GM19395 (cell line): Measurements from ENCODE around the gene MBTPS1.

Source experiments
- ATAC-seq: cut with Tn5 transposase; IDR thresholded peaks from one replicate; pipeline ENCODE4 v1.9.1; 2021; ENCODE audit warnings: mild to moderate bottlenecking, moderate library complexity; ENCODE audit not compliant: unreplicated experiment

MBTPS1 gene

GRCh38 chr16:84014570-84015327, 102.0 kb downstream of the MBTPS1 start:
- no peak for ATAC-seq

GRCh38 chr16:84013787-84014569, 102.8 kb downstream of the MBTPS1 start:
- peak; percentile 74 for ATAC-seq

GRCh38 chr16:84009282-84009681, 107.5 kb downstream of the MBTPS1 start:
- ATAC-seq, result no peak

GRCh38 chr16:84007965-84008364, 108.8 kb downstream of the MBTPS1 start:
- ATAC-seq, result no peak

- no peak for ATAC-seq
Measured at GRCh38 chr16:84007520-84007919, 109.2 kb downstream of the MBTPS1 start.

GRCh38 chr16:84005391-84005790, 111.4 kb downstream of the MBTPS1 start:
- ATAC-seq, result no peak

- ATAC-seq, result no peak
Measured at GRCh38 chr16:84004442-84004841, 112.3 kb downstream of the MBTPS1 start.
